ENCODE results near the gene NHSL2.
"Not testable (repeated sequence)": the region's sequence is repeated elsewhere in the genome, so short reads cannot be mapped to it uniquely, and the experiment has no call there.

The NHSL2 gene

GRCh38 chrX:72053508-72053907 is 142.9 kb downstream of the NHSL2 start:
- FAIRE-seq = no peak
- DNase-seq (ENCODE audit: insufficient read length, low spot score) = no peak
- no peak for TF ChIP-seq CTCF (IDR thresholded peaks at IDR 0.05; ENCODE audit: insufficient read depth, missing control alignments)

DNA sequence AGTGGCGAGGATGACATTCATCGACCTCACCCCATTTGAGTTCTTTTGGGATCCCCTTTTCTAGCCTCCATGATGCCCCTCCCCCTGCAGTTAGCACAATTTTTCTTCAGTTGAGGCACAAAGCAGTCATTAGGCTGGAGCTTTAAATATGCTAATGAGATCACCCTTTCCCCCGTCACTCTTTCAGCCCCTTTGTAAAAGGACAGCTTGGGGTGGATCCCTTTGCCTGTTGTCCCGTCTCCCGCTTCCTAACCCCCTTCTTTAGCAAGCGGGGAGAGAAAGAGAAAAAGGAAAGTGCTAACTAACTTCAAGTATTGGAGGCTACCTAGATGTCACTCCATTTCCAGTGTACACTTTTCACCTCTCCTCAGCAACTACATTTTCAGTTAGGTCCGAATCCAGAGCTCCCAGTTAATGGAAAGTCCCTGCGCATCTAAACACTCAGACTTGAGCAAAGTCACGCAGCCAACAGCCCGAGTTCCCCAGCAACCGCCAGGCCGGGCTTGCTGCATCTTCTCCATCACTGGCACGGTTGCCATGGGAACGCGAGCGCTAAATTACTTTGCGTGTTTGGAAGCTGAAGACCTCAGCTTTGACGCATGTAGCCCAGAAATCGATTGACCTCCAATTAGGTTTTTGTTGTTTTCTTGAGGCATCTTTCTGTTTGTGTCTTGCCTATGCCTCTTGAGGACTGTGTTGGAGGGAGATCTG is 144.3 kb downstream of the NHSL2 start:
- no peak for DNase-seq (ENCODE audit: insufficient read length, low spot score)
- TF ChIP-seq CTCF (IDR thresholded peaks at IDR 0.05; ENCODE audit: insufficient read depth, missing control alignments) = no peak
- FAIRE-seq = no peak

GRCh38 chrX:72057331-72057730 is 146.7 kb downstream of the NHSL2 start:
- TF ChIP-seq CTCF (IDR thresholded peaks at IDR 0.05; ENCODE audit: insufficient read depth, missing control alignments) = no peak
- FAIRE-seq = no peak
- DNase-seq (ENCODE audit: insufficient read length, low spot score) = no peak

GRCh38 chrX:72057849-72058248 is 147.2 kb downstream of the NHSL2 start:
- TF ChIP-seq CTCF (IDR thresholded peaks at IDR 0.05; ENCODE audit: insufficient read depth, missing control alignments) = no peak
- DNase-seq (ENCODE audit: insufficient read length, low spot score) (no peak), FAIRE-seq (no peak)

GRCh38 chrX:72058346-72058745 is 147.7 kb downstream of the NHSL2 start:
- not testable (repeated sequence) for DNase-seq (ENCODE audit: insufficient read length, low spot score); FAIRE-seq

DNA sequence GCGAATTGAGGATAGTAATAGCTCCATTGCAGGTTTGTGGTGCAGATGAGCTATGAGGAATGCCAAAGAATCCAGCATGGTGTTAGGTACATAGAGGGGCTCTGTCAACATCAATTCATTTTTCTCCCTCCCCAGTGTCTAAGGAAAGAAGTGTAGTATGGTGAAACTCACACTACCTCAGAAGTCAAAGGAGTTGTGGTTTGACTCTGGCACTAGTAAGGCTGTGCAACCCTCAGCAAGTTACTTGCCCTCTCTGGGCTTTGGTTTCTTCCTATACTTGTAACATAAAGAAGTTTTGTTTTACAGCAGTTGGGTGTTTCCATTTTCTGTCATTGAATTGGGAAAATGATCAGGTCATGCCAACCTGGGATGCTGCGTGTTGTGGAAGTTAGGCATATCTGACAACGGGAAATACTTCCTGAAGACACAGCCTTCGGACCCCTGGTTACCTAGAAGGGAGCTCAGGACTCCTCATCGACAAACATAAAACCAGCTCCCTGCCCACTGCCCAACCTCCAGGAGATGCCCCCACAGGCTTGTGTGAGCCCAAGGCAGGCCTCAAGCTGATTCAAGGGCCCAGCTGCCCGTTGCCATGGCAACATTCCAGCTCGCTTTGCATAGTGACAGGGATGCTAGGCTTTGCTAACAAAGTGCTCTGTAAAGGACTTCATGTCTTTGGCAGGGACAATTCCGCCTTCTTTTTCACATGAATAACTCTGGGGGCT is 149.7 kb downstream of the NHSL2 start:
- no peak for FAIRE-seq
- DNase-seq (ENCODE audit: insufficient read length, low spot score) = no peak
- no peak for TF ChIP-seq CTCF (IDR thresholded peaks at IDR 0.05; ENCODE audit: insufficient read depth, missing control alignments)

GRCh38 chrX:72060921-72061490 is 150.4 kb downstream of the NHSL2 start:
- DNase-seq (ENCODE audit: insufficient read length, low spot score) (no peak), FAIRE-seq (no peak)
- TF ChIP-seq CTCF (IDR thresholded peaks at IDR 0.05; ENCODE audit: insufficient read depth, missing control alignments) = no peak
